ENCODE measurements around the gene C1orf105.

The C1orf105 gene

GRCh38 chr1:172460177-172460576 lies 39.7 kb downstream of the C1orf105 start:
- no peak for DNase-seq (ENCODE audit: low spot score)

GRCh38 chr1:172460887-172461315 lies 40.4 kb downstream of the C1orf105 start:
- DNase-seq (ENCODE audit: low spot score), result no peak

- DNase-seq (ENCODE audit: low spot score), result no peak
Measured at GRCh38 chr1:172465617-172466016, 45.1 kb downstream of the C1orf105 start.

- DNase-seq (ENCODE audit: low spot score), result no peak
Measured at GRCh38 chr1:172466795-172467407, 46.4 kb downstream of the C1orf105 start.

GRCh38 chr1:172467446-172467845 lies 47.0 kb downstream of the C1orf105 start:
- DNase-seq (ENCODE audit: low spot score), result no peak

GRCh38 chr1:172468296-172468695 lies 47.8 kb downstream of the C1orf105 start:
- no peak for DNase-seq (ENCODE audit: low spot score)

- DNase-seq (ENCODE audit: low spot score), result no peak
Measured at GRCh38 chr1:172469717-172470116, 49.2 kb downstream of the C1orf105 start.

- DNase-seq (ENCODE audit: low spot score), result no peak
Measured at GRCh38 chr1:172470149-172470548, 49.7 kb downstream of the C1orf105 start.

- no peak for DNase-seq (ENCODE audit: low spot score)
Measured at GRCh38 chr1:172471666-172472065, 51.2 kb downstream of the C1orf105 start.

GRCh38 chr1:172472495-172472894 lies 52.0 kb downstream of the C1orf105 start:
- DNase-seq (ENCODE audit: low spot score), result no peak

GRCh38 chr1:172473302-172473701 lies 52.8 kb downstream of the C1orf105 start:
- no peak for DNase-seq (ENCODE audit: low spot score)

GRCh38 chr1:172473842-172474241 lies 53.4 kb downstream of the C1orf105 start:
- DNase-seq (ENCODE audit: low spot score), result no peak

GRCh38 chr1:172476218-172476811 lies 55.8 kb downstream of the C1orf105 start:
- DNase-seq (ENCODE audit: low spot score), result no peak

GRCh38 chr1:172477216-172477615 lies 56.7 kb downstream of the C1orf105 start:
- no peak for DNase-seq (ENCODE audit: low spot score)

GRCh38 chr1:172477741-172478140 lies 57.3 kb downstream of the C1orf105 start:
- DNase-seq (ENCODE audit: low spot score), result no peak

- no peak for DNase-seq (ENCODE audit: low spot score)
Measured at GRCh38 chr1:172478485-172478884, 58.0 kb downstream of the C1orf105 start.

GRCh38 chr1:172480431-172480830 lies 59.9 kb downstream of the C1orf105 start:
- DNase-seq (ENCODE audit: low spot score), result no peak

GRCh38 chr1:172482044-172482443 lies 61.6 kb downstream of the C1orf105 start:
- DNase-seq (ENCODE audit: low spot score), result no peak

GRCh38 chr1:172483448-172483847 lies 63.0 kb downstream of the C1orf105 start:
- no peak for DNase-seq (ENCODE audit: low spot score)

- DNase-seq (ENCODE audit: low spot score), result no peak
Measured at GRCh38 chr1:172484252-172484651, 63.8 kb downstream of the C1orf105 start.

GRCh38 chr1:172485626-172486025 lies 65.1 kb downstream of the C1orf105 start:
- no peak for DNase-seq (ENCODE audit: low spot score)

- no peak for DNase-seq (ENCODE audit: low spot score)
Measured at GRCh38 chr1:172486805-172487454, 66.4 kb downstream of the C1orf105 start.

GRCh38 chr1:172487550-172487949 lies 67.1 kb downstream of the C1orf105 start:
- no peak for DNase-seq (ENCODE audit: low spot score)

- no peak for DNase-seq (ENCODE audit: low spot score)
Measured at GRCh38 chr1:172488393-172488792, 67.9 kb downstream of the C1orf105 start.

Data from germinal center (tissue), 1 donor.